K562 (cell line): Measurements from ENCODE around the gene CAPZB. TPM values are rescaled to one million over a fixed set of nuclear protein-coding genes. Genes with fewer than 3 reads are reported as not detected.
A peak's percentile ranks its signal among the peaks of the same experiment; 100 is the strongest.

Source experiments
- HNRNPLL ChIP-seq: fragments of 200-400 bp; formaldehyde crosslinking; IDR thresholded peaks from 2 replicates; pipeline ENCODE4 v1.6.1; 2017; ENCODE audit warnings: low read length, low read depth, mild to moderate bottlenecking; ENCODE audit not compliant: poor library complexity, severe bottlenecking
- NFRKB ChIP-seq: fragments of 450-650 bp; IDR thresholded peaks from 2 replicates; pipeline ENCODE4 v1.6.1; 2016; ENCODE audit warnings: low read depth
- RBFOX2 ChIP-seq: fragments of 200-400 bp; formaldehyde crosslinking; IDR thresholded peaks from 2 replicates; pipeline ENCODE4 v1.6.1; 2017; ENCODE audit warnings: low read depth, mild to moderate bottlenecking, low read length, moderate library complexity
- TEAD2 ChIP-seq: fragments of 450-650 bp; IDR thresholded peaks from 2 replicates; pipeline ENCODE4 v1.6.1; 2016; ENCODE audit warnings: missing genetic modification characterization, control low read depth, missing compliant biosample characterization
- polyA plus RNA-seq, 8 experiments: library from polyadenylated mRNA; depleted of rRNA in 4 of 8; stranded (reverse) in 5 of 8; unstranded in 3 of 8; fragments of >200 nt; fragmentation: Nextera tagmentation in 2 of 8; fragmentation: Illumina TruSeq in 1 of 8; extraction: Ambion mirVana in 2 of 8; extraction: Trizol in 1 of 8; gene quantifications; 2 replicates each; pipeline versions ENCODE4 v1.2.1 to v1.2.3, GENCODE V29; 2011 to 2014; ENCODE audit warnings: inconsistent platforms in 1 of 8, missing spikeins in 1 of 8
- total RNA-seq, 7 experiments: library from RNA; depleted of rRNA in 6 of 7; stranded (reverse); fragments of >200 nt in 6 of 7; fragmentation: Illumina TruSeq in 2 of 7; extraction: Trizol in 2 of 7; gene quantifications; 2 replicates each; pipeline versions ENCODE4 v1.2.1 to v1.2.3, GENCODE V29; 2011 to 2021; ENCODE audit warnings: low replicate concordance in 1 of 7
- TF ChIP-seq, protein P1 (sequence below): fragments of 450-650 bp; IDR thresholded peaks from 2 replicates; pipeline ENCODE4 v1.6.1; 2016; ENCODE audit warnings: missing biosample characterization, missing genetic modification characterization
- TF ChIP-seq, protein P2 (sequence below): sonication (generic); formaldehyde crosslinking; IDR thresholded peaks from 2 replicates; pipeline ENCODE4 v1.8.1; 2023; ENCODE audit warnings: mild to moderate bottlenecking, missing genetic modification reagents, moderate library complexity
- TF ChIP-seq, protein P3 (sequence below): fragments of 450-650 bp; formaldehyde crosslinking; IDR thresholded peaks from 2 replicates; pipeline ENCODE4 v1.4.0; 2020; ENCODE audit warnings: mild to moderate bottlenecking, moderate library complexity
- TF ChIP-seq, protein P4 (sequence below): fragments of 450-650 bp; IDR thresholded peaks from 2 replicates; pipeline ENCODE4 v1.6.1; 2016; ENCODE audit warnings: borderline replicate concordance

The CAPZB gene
- total and polyA plus RNA-seq, 9 of the 15 experiments (the other 6 are each of a cell fraction or from before 2014, with no cell fraction given), result 57.6 to 297 (median 125) TPM

DNA sequence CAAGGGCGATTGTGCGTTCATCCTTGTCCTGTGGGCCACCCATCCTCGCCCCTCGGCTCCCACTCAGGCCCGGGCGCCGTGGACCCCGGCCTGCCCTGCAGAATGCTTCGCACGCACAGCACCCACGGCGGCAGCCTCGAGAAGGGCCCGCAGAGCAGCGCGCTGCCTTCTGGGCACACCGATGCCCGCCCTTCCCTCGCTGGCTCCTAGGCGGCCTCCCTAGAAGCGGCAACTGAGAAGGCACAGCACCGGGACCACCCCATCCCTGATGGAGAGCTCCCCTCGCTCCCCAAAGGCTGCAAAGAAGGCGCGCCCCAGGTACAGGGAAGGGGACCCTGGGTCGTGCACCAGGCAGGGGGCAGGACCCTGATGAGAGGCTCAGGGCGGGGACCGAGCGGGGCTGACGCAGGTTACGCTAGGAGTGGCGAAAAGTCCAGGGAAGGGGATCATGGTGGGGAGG, 971 bp downstream of the CAPZB start (continued):
- TF ChIP-seq TEAD2 (tag) (no peak), HNRNPLL (peak; percentile 2), NFRKB (no peak), RBFOX2 (peak; percentile 79)
- TF ChIP-seq, protein P1, sequence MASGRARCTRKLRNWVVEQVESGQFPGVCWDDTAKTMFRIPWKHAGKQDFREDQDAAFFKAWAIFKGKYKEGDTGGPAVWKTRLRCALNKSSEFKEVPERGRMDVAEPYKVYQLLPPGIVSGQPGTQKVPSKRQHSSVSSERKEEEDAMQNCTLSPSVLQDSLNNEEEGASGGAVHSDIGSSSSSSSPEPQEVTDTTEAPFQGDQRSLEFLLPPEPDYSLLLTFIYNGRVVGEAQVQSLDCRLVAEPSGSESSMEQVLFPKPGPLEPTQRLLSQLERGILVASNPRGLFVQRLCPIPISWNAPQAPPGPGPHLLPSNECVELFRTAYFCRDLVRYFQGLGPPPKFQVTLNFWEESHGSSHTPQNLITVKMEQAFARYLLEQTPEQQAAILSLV (tag), result no peak
- TF ChIP-seq, protein P2, sequence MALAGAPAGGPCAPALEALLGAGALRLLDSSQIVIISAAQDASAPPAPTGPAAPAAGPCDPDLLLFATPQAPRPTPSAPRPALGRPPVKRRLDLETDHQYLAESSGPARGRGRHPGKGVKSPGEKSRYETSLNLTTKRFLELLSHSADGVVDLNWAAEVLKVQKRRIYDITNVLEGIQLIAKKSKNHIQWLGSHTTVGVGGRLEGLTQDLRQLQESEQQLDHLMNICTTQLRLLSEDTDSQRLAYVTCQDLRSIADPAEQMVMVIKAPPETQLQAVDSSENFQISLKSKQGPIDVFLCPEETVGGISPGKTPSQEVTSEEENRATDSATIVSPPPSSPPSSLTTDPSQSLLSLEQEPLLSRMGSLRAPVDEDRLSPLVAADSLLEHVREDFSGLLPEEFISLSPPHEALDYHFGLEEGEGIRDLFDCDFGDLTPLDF, result no peak
- TF ChIP-seq, protein P3, sequence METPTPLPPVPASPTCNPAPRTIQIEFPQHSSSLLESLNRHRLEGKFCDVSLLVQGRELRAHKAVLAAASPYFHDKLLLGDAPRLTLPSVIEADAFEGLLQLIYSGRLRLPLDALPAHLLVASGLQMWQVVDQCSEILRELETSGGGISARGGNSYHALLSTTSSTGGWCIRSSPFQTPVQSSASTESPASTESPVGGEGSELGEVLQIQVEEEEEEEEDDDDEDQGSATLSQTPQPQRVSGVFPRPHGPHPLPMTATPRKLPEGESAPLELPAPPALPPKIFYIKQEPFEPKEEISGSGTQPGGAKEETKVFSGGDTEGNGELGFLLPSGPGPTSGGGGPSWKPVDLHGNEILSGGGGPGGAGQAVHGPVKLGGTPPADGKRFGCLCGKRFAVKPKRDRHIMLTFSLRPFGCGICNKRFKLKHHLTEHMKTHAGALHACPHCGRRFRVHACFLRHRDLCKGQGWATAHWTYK, result 0 out of 2 replicates have a peak, but pooled peaks have one; percentile 14
- TF ChIP-seq, protein P4, sequence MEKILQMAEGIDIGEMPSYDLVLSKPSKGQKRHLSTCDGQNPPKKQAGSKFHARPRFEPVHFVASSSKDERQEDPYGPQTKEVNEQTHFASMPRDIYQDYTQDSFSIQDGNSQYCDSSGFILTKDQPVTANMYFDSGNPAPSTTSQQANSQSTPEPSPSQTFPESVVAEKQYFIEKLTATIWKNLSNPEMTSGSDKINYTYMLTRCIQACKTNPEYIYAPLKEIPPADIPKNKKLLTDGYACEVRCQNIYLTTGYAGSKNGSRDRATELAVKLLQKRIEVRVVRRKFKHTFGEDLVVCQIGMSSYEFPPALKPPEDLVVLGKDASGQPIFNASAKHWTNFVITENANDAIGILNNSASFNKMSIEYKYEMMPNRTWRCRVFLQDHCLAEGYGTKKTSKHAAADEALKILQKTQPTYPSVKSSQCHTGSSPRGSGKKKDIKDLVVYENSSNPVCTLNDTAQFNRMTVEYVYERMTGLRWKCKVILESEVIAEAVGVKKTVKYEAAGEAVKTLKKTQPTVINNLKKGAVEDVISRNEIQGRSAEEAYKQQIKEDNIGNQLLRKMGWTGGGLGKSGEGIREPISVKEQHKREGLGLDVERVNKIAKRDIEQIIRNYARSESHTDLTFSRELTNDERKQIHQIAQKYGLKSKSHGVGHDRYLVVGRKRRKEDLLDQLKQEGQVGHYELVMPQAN, result no peak
